ENCODE results near the gene NAGLU.
"Not testable (repeated sequence)": the region's sequence is repeated elsewhere in the genome, so short reads cannot be mapped to it uniquely, and the experiment has no call there.

Gene NAGLU

GRCh38 chr17:42545755-42546505 is 9.9 kb downstream of the NAGLU start:
- not testable (repeated sequence) for DNase-seq (ENCODE audit: low spot score)

- no peak for DNase-seq (ENCODE audit: low spot score)
Measured at GRCh38 chr17:42547001-42547461, 11.0 kb downstream of the NAGLU start.

- no peak for DNase-seq (ENCODE audit: low spot score)
Measured at GRCh38 chr17:42547698-42548069, 11.6 kb downstream of the NAGLU start.

DNA sequence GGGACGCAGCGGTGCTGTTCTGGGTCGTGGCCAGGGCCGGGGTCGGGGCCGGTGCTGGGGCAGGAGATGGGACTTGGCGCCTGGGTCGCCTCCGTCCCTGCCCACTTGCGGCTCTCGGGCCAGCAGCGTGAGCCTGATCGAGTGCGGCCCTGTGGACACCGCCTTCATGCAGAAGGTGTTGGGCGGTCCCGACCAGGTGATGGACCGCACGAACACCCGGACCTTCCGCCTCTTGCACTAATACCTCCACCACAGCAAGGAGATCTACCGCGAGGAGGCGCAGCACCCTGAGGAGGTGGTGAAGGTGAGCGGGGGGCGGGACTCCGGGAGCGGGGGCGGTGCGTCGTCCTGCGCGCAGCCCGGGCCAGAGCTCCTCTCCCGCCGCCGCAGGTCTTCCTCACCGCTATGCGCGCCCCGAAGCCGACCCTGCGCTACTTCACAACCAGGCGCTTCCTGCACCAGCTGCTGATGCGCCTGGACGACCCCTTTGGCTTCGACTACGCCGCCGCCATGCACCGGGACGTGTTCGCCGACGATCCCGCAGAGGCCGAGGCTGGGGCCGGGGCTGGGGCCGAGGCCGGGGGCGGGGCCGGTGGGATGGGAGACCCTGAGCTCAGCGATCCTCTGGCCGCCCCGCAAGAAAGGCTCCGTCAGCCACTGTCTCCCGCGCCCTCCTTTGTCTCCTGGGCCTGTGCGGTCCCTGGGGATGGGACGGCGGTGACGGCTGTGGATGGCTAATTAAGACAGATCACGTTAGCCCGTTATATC is 12.2 kb downstream of the NAGLU start:
- DNase-seq (ENCODE audit: low spot score) = peak; percentile 67

DNA sequence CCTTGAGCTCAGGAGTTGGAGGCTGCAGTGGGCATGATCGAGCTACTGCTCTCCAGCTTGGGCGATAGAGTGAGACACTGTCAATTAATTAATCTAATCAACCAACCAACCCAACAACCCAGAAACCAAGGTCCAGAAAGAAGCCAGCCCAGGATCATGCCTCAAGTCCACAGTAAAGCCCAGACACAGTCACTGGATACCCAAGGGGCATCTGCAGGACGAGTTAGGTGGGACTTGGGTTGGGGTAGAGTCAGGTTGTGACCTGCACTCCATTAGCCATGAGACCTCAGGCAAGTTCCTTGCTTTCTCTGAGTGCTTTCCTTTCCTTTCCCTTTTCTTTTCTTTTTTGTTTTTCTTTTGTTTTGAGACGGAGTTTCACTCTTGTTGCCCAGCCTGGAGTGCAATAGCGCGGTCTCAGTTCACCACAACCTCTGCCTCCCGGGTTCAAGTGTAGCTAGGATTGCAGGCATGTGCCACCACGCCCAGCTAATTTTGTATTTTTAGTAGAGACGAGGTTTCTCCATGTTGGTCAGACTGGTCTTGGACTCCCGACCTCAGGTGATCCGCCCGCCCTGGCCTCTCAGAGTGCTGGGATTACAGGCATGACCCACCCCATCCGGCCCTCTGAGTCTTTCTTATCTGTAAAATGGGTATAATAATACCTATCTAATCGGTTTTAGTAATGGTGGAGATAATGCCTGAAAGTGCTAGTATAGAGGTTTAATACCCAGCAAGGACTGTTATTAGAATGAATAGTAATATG is 13.1 kb downstream of the NAGLU start:
- no peak for DNase-seq (ENCODE audit: low spot score)

- not testable (repeated sequence) for DNase-seq (ENCODE audit: low spot score)
Measured at GRCh38 chr17:42552736-42553135, 16.7 kb downstream of the NAGLU start, which contains the start of gene HSD17B1. Gene HSD17B1 (plus strand): TSS chr17:42552923. CDS start chr17:42552934, 11 bp downstream.

- peak; percentile 56 for DNase-seq (ENCODE audit: low spot score)
Measured at GRCh38 chr17:42553161-42553818, 17.2 kb downstream of the NAGLU start.

DNA sequence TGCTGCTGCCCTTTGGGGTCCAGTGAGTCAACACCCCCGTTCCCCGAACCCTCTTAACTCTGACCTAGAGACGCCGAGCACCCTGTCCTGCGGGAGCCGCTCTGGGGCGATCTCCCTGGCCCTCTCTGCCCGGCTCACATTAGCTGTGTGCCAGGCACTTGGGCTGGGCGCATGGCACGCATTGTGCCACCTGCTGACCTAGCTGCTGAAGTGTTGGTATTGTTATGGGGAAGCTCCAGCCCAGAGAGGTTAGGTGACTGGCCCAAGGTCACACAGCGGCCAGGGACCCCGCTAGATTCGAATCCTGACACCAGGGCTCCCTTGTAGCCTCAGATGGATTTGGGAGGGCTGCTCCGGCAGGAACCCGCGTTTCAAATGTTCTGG is 17.8 kb downstream of the NAGLU start:
- no peak for DNase-seq (ENCODE audit: low spot score)

DNA sequence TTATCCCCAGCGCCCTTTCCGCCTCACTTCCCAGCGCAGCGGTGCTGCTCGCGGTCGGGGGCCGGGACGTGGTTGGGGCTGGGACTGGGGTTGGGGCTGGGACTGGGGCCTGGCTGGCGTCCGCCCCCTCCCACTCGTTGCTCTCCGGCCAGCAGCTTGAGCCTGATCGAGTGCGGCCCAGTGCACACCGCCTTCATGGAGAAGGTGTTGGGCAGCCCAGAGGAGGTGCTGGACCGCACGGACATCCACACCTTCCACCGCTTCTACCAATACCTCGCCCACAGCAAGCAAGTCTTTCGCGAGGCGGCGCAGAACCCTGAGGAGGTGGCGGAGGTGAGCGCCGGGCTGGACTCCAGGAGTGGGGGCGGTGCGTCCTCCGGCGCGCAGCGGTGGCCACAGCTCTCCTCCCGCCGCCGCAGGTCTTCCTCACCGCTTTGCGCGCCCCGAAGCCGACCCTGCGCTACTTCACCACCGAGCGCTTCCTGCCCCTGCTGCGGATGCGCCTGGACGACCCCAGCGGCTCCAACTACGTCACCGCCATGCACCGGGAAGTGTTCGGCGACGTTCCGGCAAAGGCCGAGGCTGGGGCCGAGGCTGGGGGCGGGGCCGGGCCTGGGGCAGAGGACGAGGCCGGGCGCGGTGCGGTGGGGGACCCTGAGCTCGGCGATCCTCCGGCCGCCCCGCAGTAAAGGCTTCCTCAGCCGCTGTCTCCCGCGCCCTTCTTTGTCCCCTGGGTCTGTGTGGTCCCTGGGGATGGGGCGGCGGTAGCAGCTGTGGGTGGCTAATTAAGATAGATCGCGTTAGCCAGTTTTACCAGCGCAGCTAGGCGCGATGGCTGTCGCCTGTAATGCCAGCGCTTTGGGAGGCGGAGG is 18.4 kb downstream of the NAGLU start:
- peak; percentile 74 for DNase-seq (ENCODE audit: low spot score)

DNA sequence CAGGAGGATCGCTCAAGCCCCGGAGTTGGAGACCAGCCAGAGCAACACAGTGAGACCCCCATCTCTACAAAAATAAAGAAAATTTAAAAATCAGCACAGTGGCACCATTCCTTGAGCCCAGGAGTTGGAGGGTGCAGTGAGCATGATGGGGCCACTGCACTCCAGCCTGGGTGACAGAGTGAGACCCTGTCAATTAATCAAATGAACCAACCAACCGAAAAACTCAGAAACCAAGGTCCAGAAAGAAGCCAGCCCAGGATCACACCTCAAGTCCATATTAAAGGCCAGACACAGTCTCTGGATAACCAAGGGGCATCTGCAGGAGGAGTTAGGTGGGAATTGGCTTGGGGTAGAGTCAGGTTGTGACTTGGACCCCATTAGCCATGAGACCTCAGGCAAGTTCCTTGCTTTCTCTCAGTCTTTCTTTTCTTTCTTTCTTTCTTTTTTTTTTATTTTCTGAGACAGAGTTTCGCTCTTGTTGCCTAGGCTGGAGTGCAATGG is 19.1 kb downstream of the NAGLU start:
- DNase-seq (ENCODE audit: low spot score) = no peak

DNA sequence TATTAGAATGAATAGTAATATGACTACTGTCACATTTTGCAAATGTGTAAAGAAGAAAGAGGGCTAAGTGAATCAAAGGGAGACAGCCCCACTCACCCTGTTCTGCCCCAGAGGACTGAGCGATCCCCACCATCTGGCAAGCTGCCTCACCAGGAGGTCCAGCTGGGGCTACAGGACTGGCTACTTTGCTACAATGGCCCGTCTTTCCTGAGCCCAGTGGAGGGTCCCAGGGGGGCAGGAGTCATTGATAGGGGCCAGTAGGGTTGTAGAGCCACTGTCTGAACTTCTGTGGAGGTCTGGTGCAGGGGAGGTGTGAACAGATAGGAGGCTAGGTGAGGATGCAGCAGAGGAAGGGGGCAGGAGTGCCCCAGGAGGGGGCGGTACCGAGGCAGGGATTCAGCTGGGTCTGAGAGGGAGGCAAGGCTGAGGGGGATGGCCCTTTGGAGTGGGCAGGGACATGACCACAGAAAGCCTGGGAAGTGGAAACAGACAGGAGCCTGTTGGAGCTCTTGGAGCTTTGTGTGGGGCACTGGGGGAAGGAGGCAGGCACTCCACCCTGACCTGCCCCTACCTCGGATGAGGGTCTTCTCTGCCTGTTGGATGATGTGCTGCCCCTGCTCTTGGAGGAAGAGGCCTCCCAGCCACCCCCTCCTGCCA is 20.0 kb downstream of the NAGLU start:
- DNase-seq (ENCODE audit: low spot score) = not testable (repeated sequence)

GRCh38 chr17:42559075-42559474 is 23.0 kb downstream of the NAGLU start:
- no peak for DNase-seq (ENCODE audit: low spot score)

GRCh38 chr17:42560246-42560645 is 24.2 kb downstream of the NAGLU start:
- DNase-seq (ENCODE audit: low spot score) = no peak

DNA sequence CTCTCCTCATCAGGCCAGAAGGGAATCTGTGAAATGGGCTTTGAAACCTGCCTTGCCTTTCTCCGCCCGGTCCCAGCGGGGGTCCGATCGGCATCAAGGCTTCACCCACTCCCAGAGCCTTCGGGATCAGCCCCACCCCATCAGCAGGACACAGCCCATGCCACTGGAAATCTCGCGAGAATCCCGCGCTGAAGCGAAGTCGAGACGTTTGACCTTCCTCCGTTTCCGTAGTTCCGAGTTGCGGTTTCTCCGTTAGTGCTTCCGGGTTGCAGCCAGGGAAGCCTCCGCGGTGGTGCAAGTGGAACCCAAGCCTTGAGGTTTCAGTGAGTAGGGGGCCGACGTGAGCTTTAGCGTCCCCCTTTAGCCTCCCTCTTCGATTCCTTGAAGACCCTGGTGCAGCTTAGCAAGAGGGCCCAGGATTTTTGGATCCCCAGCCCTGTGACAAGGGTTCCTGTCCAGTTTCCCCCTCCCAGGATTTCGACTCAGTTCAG is 25.9 kb downstream of the NAGLU start, which contains the start of gene COASY:
Gene COASY, plus strand, starts transcription at position 252 of the 491 bp plus-strand sequence. CDS start 475 bp downstream, outside the sequence.
- DNase-seq (ENCODE audit: low spot score) = peak; percentile 94

DNA sequence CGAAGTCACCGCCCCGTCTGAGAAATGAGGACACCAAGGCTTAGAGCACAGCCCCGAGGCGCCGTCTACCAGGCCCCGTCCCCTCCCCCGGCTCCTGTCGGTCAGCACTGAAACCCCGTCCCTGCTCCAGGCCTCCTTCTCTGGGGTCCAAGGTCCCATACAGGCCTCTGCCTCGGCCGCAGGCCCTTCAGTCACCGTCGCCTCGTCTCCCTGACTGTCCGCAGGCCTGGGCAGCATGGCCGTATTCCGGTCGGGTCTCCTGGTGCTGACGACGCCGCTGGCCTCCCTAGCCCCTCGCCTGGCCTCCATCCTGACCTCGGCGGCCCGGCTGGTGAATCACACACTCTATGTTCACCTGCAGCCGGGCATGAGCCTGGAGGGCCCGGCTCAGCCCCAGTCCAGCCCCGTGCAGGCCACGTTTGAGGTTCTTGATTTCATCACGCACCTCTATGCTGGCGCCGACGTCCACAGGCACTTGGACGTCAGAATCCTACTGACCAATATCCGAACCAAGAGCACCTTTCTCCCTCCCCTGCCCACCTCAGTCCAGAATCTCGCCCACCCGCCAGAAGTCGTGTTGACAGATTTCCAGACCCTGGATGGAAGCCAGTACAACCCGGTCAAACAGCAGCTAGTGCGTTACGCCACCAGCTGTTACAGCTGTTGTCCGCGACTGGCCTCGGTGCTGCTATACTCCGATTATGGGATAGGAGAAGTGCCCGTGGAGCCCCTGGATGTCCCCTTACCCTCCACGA is 26.5 kb downstream of the NAGLU start:
- peak; percentile 29 for DNase-seq (ENCODE audit: low spot score)

DNA sequence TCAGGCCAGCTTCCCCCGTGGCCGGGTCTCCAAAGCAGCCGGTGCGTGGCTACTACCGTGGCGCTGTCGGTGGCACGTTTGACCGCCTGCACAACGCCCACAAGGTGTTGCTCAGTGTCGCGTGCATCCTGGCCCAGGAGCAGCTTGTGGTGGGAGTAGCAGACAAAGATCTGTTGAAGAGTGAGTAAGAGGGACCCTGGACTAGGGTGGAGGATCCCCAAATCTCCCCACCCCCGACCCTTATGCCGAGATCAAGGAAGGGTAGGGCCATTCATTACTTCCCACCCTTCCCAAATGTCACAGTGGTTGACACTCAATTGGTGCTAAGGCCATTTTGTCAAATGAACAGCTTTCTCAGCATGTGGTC is 27.1 kb downstream of the NAGLU start:
- DNase-seq (ENCODE audit: low spot score) = no peak

GRCh38 chr17:42563543-42563942 is 27.5 kb downstream of the NAGLU start:
- DNase-seq (ENCODE audit: low spot score) = no peak

- no peak for DNase-seq (ENCODE audit: low spot score)
Measured at GRCh38 chr17:42563950-42564349, 27.9 kb downstream of the NAGLU start.

GRCh38 chr17:42564815-42565522 is 28.9 kb downstream of the NAGLU start:
- DNase-seq (ENCODE audit: low spot score) = no peak
